Panc1 (cell line): ENCODE measurements around the gene MEGF11. TPM values are rescaled to one million over a fixed set of nuclear protein-coding genes. Genes with fewer than 3 reads are reported as not detected.

ENCODE experiments used
- ATAC-seq: fragments of 200-7000 bp; cut with Tn5 transposase; 2 replicates; pipeline ENCODE4 v1.9.1; 2020; ENCODE audit warnings: mild to moderate bottlenecking, moderate library complexity
- BruUV-seq: library from RNA; stranded (reverse); fragments of 400-500 nt; replicated peaks from 2 replicates; lab custom pipeline; 2021; lab: Mats Ljungman, UMichigan
- CTCF ChIA-PET: fragments of 300-600 bp; sonication (Branson Sonifier 250); formaldehyde crosslinking; loops from one replicate; lab custom pipeline; 2022; ENCODE audit warnings: antibody characterized with exemption; lab: Charles Lee
- POLR2A ChIA-PET: fragments of 300-600 bp; sonication (Branson Sonifier 250); formaldehyde crosslinking; loops from one replicate; lab custom pipeline; 2022; ENCODE audit warnings: antibody characterized with exemption; lab: Charles Lee
- DNase-seq: peaks from one replicate; pipeline ENCODE4 v3.0.0-alpha.2; 2010; ENCODE audit warnings: low read depth, low spot score
- H3K27ac ChIP-seq: 2 replicates; pipeline ENCODE4 v1.5.1; 2011; ENCODE audit warnings: mild to moderate bottlenecking, low read length, inconsistent platforms
- H3K27me3 ChIP-seq: fragments of 200-500 bp; sonication (Bioruptor generic); 2 replicates; pipeline ENCODE4 v1.6.0; 2014; ENCODE audit warnings: low read length, inconsistent platforms; ENCODE audit not compliant: control insufficient read depth, insufficient read depth
- H3K36me3 ChIP-seq: fragments of 200-500 bp; sonication (Bioruptor generic); 2 replicates; pipeline ENCODE4 v1.5.1; 2014; ENCODE audit warnings: inconsistent platforms, mild to moderate bottlenecking, low read length, moderate library complexity; ENCODE audit not compliant: control insufficient read depth, insufficient read depth
- H3K4me1 ChIP-seq: 2 replicates; pipeline ENCODE4 v1.5.1; 2011; ENCODE audit warnings: inconsistent platforms, mild to moderate bottlenecking, low read length, moderate library complexity; ENCODE audit not compliant: control insufficient read depth, insufficient read depth
- H3K4me3 ChIP-seq, 2 experiments: 2 replicates each; pipeline ENCODE4 v1.5.1; 2011 to 2012; ENCODE audit warnings: low read depth in 2 of 2, low read length in 2 of 2, mild to moderate bottlenecking in 2 of 2, inconsistent platforms in 1 of 2, moderate library complexity in 1 of 2
- H3K9me3 ChIP-seq: fragments of 200-500 bp; sonication (Bioruptor generic); 2 replicates; pipeline ENCODE4 v1.5.1; 2014; ENCODE audit warnings: low read depth, mild to moderate bottlenecking, inconsistent platforms, low read length, moderate library complexity; ENCODE audit not compliant: control insufficient read depth, insufficient read depth
- POLR2AphosphoS5 ChIP-seq: IDR thresholded peaks from 2 replicates; pipeline ENCODE4 v1.6.1; 2012; ENCODE audit warnings: mild to moderate bottlenecking, low read depth, low read length, moderate library complexity
- SIN3A ChIP-seq: IDR thresholded peaks from 2 replicates; pipeline ENCODE4 v1.6.1; 2012; ENCODE audit warnings: low read depth, mild to moderate bottlenecking, low read length, moderate library complexity, borderline replicate concordance; ENCODE audit not compliant: insufficient read depth
- TCF7L2 ChIP-seq: IDR thresholded peaks from 2 replicates; pipeline ENCODE4 v1.6.1; 2011; ENCODE audit warnings: mild to moderate bottlenecking, low read depth, low read length, inconsistent platforms
- in situ Hi-C: cut with HindIII; loops from 2 replicates; pipeline ENCODE4 v1.10.0; 2016; ENCODE audit warnings: low sequenced_read_pairs, low pct_unique_long_range_greater_than_20kb
- intact Hi-C: fragments of 100-400 bp; cut with micrococcal nuclease; formaldehyde crosslinking; loops from one replicate; pipeline ENCODE4 v1.10.0; 2022; ENCODE audit not compliant: unreplicated experiment
- total RNA-seq: library from RNA; stranded (reverse); gene quantifications from one replicate; pipeline ENCODE4 v1.2.1, GENCODE V29; 2021; ENCODE audit not compliant: unreplicated experiment
- TF ChIP-seq, protein P1 (sequence below), 2 experiments: IDR thresholded peaks; 2 replicates each; pipeline ENCODE4 v1.6.1; 2011 to 2012; ENCODE audit warnings: low read depth in 2 of 2, control low read depth in 1 of 2, low read length in 1 of 2, mild to moderate bottlenecking in 1 of 2, moderate library complexity in 1 of 2; ENCODE audit not compliant: insufficient read depth in 1 of 2
- TF ChIP-seq, protein P2 (sequence below): fragments of 450-650 bp; IDR thresholded peaks from 2 replicates; pipeline ENCODE4 v1.5.1; 2017; ENCODE audit warnings: mild to moderate bottlenecking

MEGF11 gene
- total RNA-seq, 1 experiment from 2014 or later, result 0.95 TPM

DNA sequence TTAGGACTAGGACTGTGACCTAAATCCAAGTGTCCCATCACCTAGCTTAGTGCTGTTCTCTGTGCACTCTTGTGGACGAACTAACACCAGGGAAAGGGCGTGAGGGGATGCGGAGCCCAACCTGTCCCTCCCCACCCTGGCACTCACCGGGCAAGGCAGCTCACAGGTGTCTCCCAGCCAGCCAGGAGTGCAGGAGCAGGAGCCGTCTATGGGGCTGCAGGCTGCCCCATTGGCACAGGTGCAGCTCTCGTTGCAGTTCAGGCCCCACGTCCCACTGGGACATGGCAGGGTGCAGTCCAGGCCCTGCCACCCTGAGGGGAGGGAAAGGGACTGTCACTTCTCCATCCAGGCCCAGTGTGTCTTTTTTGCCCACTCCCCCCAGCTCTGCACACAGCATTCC lies 324.0 kb downstream of the MEGF11 start:
- BruUV-seq, result no TSS peak
- no peaks in the 10 kb centered on the region for H3K9me3 ChIP-seq
- DNase-seq, result no peak
- no peaks in the 10 kb centered on the region for H3K27me3 ChIP-seq
- TF ChIP-seq, protein P1, sequence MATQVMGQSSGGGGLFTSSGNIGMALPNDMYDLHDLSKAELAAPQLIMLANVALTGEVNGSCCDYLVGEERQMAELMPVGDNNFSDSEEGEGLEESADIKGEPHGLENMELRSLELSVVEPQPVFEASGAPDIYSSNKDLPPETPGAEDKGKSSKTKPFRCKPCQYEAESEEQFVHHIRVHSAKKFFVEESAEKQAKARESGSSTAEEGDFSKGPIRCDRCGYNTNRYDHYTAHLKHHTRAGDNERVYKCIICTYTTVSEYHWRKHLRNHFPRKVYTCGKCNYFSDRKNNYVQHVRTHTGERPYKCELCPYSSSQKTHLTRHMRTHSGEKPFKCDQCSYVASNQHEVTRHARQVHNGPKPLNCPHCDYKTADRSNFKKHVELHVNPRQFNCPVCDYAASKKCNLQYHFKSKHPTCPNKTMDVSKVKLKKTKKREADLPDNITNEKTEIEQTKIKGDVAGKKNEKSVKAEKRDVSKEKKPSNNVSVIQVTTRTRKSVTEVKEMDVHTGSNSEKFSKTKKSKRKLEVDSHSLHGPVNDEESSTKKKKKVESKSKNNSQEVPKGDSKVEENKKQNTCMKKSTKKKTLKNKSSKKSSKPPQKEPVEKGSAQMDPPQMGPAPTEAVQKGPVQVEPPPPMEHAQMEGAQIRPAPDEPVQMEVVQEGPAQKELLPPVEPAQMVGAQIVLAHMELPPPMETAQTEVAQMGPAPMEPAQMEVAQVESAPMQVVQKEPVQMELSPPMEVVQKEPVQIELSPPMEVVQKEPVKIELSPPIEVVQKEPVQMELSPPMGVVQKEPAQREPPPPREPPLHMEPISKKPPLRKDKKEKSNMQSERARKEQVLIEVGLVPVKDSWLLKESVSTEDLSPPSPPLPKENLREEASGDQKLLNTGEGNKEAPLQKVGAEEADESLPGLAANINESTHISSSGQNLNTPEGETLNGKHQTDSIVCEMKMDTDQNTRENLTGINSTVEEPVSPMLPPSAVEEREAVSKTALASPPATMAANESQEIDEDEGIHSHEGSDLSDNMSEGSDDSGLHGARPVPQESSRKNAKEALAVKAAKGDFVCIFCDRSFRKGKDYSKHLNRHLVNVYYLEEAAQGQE (IDR thresholded peaks at IDR 0.05; ENCODE audit: insufficient read depth in 1 of 2, low read depth in 2 of 2, low read length in 1 of 2), result no peak
- no peak for TF ChIP-seq SIN3A
- TF ChIP-seq, protein P2, sequence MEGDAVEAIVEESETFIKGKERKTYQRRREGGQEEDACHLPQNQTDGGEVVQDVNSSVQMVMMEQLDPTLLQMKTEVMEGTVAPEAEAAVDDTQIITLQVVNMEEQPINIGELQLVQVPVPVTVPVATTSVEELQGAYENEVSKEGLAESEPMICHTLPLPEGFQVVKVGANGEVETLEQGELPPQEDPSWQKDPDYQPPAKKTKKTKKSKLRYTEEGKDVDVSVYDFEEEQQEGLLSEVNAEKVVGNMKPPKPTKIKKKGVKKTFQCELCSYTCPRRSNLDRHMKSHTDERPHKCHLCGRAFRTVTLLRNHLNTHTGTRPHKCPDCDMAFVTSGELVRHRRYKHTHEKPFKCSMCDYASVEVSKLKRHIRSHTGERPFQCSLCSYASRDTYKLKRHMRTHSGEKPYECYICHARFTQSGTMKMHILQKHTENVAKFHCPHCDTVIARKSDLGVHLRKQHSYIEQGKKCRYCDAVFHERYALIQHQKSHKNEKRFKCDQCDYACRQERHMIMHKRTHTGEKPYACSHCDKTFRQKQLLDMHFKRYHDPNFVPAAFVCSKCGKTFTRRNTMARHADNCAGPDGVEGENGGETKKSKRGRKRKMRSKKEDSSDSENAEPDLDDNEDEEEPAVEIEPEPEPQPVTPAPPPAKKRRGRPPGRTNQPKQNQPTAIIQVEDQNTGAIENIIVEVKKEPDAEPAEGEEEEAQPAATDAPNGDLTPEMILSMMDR, result no peak
- no peak for TF ChIP-seq POLR2AphosphoS5
- TF ChIP-seq TCF7L2, result no peak
- no peaks in the 10 kb centered on the region for H3K4me1 ChIP-seq
- no peaks in the 10 kb centered on the region for H3K36me3 ChIP-seq
- no peak for ATAC-seq
- ChIA-PET CTCF (interaction anchor here (1.1 kb wide), 1 partner anchor 13 kb away, joined by 3 read pairs; no protein-coding TSS in a partner anchor), POLR2A (no interaction called here)
- no peak overlapping the region for H3K27ac ChIP-seq
- no peak overlapping the region for H3K4me3 ChIP-seq
- in situ Hi-C loops (no loop called here), intact Hi-C loops (no loop called here)

DNA sequence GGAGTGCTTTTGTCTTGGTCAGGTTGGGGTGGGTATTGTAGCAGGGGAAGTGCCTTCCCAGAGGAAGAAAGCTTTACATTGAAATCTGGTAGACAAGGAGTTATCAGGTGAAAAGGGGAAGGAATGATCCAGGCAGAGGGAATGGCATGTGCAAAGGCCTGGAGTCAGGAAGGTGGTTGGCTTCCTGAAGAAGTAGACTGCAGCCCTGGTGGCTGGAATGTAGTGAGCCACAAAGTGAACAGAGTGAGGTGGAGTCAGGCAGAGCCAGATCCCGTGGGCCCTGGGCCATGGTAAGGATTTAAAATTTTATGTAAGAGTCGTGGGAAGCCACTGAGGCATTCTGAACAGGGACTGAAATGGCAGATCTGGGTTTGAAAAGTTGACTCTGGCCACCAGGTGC lies 326.0 kb downstream of the MEGF11 start:
- no TSS peak for BruUV-seq
- ATAC-seq, result no peak
- POLR2A ChIA-PET, result no interaction called here
- Histone ChIP-seq H3K4me3 (no peak overlapping the region), H3K4me1 (no peaks in the 10 kb centered on the region), H3K27ac (no peak overlapping the region), H3K36me3 (no peaks in the 10 kb centered on the region), H3K9me3 (no peaks in the 10 kb centered on the region), H3K27me3 (no peaks in the 10 kb centered on the region)
- in situ Hi-C loops, result no loop called here
- CTCF ChIA-PET, result no interaction called here
- intact Hi-C loops, result no loop called here
- no peak for TF ChIP-seq TCF7L2
- TF ChIP-seq, protein P2, result peak; percentile 38; the same call in 1 of the 2 replicates
- TF ChIP-seq POLR2AphosphoS5, result no peak
- TF ChIP-seq SIN3A, result no peak
- DNase-seq, result no peak
